GM19193 (cell line): ENCODE results near the gene NPBWR2.

Source experiments
- POLR2A ChIP-seq: IDR thresholded peaks from 4 replicates; pipeline ENCODE4 v1.6.1; 2011; ENCODE audit not compliant: insufficient read depth, insufficient read length; ENCODE audit errors: extremely low read depth

NPBWR2 gene

DNA sequence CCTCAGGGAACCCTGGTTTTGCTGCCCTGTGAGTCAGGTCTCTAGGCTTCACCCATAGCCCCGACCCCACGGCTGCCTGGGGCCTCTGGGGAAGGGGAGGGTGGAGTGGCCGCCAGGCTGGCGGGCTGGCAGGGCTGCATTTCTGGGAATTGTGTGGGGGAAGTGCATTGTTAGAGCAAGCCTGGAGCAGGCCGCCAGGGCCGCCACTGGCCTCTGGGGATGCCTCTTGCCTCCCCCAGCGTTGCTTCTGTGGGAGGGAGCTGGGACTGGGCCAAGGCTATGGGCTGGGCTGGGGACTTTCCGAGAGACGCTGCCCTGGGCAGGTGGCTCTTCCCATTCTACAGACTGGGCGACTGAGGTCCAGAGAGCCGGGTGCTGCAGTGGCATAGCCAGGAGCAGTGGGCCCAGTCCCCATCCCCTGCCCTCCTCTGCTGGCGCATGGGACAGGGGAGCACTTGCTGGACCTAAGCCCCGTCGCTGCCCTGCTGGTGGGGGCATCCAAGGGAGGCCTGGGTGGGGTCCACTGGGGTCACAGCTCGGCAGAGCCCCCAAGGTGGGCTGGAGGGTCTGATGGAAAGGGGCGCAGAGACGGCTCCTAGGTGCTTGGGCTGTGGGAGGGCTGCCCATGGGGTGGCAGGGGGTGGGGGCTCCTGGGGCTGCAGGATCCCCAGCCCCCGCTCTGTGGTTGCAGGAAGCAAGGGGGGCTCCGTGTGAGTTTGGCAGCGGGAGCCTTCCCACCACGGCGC is 51.3 kb downstream of the NPBWR2 start:
- no peak for TF ChIP-seq POLR2A

GRCh38 chr20:64055396-64055892 is 51.9 kb downstream of the NPBWR2 start:
- no peak for TF ChIP-seq POLR2A

DNA sequence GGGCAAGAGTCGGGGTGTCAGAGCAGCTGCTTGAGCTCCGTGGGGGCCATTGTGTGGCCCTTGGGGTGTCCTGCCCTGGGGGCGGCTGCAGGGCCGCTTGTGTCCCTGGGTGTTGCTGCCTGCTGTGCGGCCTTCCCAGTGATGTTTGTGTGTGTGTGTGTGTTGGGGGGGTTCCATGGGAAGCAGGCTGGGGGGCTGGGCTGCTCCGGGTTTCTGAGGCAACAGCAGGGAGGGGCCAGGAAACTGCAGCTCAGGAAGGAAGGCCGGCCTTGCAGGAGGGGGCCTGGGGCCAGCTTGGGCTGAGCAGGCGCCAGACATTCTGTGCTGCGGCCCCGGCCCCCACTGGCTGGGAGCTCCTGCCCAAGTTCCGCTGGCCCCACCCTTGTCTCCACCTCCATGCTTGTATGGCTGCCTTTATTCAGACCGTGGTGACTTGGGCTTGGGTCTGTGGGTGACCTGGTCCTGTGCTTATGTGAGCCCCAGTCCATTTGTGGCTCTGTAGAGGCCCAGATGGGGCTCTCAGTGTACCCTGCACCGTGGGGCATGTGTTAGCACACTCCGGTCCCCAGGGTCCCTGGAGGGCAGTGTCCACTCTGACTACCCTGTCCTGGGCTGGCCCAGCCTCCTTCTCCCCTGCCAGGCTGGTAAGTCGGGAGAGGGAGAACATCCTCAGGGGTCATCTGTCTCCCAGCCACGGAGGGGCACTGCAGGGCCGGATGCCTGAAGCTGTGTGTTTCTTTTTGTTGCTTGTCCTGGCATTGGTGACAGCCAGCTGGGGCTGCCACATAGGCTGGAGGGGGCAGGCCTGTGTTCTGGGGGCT is 53.3 kb downstream of the NPBWR2 start:
- TF ChIP-seq POLR2A, result no peak
